HTERT RPE-1 (cell line): ENCODE results near the gene ACADM.
"Not testable (repeated sequence)": the region's sequence is repeated elsewhere in the genome, so short reads cannot be mapped to it uniquely, and the experiment has no call there.

Source experiments
- in situ Hi-C: fragments of 300-500 bp; cut with MboI; formaldehyde crosslinking; loops from 4 replicates; pipeline ENCODE4 v1.14.3; 2020; ENCODE audit warnings: low sequenced_read_pairs

The ACADM gene

DNA sequence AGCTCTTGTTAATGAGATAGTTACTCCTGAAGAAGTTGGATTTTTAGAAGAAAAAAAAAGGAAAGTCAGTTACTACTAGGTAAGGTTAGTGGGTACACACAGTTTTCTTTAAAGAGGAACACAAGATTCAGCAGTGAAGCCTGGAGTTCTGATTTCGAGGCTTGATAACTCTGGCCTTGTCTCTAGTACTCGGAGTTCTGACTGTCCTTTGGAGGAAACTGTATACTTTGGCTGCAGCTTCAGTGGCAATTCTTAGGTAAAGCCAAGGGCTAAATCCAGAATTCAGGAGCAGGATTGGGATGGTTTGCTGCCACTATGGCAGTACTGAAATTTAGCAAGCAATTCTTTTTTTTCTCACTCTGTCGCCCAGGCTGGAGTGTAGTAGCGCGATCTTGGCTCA lies 9.2 kb downstream of the ACADM start:
- in situ Hi-C loops = no loop called here

DNA sequence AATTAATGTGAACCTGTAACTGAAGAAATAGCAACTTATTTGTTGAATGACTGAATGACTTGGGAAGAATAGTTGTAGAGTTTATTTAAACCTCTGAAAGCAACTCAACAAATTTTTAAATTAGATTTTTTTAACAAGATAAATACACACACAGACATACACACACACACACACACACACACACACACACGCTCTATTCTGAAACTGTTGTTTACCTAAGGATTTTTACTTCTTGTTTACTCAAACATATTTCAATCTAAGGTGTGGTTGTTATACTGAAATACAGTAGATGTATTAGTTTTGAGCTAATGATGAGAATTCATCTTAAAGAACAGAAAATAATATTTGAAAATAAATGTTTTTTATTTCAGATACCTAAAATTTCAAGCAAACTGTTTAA lies 11.5 kb downstream of the ACADM start:
- in situ Hi-C loops = no loop called here

DNA sequence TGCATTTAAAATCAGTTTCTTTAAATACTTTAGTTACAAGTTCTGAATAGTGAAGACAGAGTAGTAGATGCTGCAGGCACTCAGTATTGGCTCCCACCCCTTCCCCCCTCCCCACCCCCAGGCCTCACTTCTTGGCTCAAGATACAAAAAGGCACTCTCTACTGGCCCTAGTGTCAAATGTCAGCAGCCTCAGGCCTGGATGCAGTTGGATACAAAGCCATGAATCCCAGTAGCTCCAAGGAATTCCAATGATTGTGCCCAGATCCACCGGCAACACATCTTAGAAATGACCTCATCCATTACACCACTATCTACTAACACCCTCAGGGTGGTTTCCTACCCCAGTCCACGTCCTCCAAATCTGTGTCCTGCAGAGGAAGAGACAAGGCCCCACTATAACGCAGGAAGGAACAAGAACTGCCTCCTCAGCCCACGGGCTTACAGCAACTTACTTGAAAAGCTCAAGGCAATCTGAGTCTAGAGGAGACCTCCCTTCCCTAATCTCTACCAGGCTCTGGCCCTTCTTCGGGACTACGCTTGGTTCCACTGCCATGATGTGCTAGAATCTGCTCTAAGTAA lies 17.6 kb downstream of the ACADM start:
- in situ Hi-C loops = no loop called here

DNA sequence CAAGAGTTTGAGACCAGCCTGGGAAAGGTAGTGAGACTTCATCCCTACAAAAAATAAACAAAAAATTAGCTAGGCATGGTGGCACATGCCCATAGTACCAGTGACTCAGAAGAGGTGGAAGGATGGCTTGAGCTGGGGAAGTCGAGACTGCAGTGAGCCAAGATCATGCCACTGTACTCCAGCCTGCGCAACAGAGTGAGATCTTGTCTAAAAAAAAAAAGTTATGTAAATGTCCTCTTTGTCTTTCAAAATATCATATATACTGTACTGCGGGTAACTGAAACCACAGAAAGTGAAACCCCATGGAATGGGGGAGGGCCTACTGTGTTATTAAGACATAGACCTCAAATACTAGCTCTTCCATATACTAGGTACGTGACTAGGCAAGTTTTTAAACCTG lies 20.8 kb downstream of the ACADM start:
- in situ Hi-C loops = no loop called here

DNA sequence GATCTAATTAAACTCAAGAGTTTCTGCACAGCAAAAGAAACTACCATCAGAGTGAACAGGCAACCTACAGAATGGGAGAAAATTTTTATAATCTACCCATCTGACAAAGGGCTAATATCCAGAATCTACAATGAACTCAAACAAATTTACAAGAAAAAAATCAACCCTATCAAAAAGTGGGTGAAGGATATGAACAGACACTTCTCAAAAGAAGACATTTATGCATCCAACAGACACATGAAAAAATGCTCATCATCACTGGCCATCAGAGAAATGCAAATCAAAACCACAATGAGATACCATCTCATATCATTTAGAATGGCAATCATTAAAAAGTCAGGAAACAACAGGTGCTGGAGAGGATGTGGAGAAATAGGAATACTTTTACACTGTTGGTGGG lies 32.7 kb downstream of the ACADM start:
- in situ Hi-C loops = not testable (repeated sequence)

DNA sequence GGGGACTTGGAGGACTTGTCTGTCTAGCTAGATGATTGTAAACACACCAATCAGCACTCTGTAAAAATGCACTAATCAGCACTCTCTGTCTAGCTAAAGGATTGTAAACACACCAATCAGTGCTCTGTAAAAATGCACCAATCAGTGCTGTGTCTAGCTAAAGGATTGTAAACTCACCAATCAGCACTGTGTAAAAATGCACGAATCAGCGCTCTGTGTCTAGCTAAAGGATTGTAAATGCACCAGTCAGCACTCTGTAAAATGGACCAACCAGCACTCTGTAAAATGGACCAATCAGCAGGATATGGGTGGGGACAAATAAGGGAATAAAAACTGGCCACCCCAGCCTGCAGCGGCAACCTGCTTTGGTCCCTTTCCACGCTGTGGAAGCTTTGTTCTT lies 34.0 kb downstream of the ACADM start:
- in situ Hi-C loops = not testable (repeated sequence)

DNA sequence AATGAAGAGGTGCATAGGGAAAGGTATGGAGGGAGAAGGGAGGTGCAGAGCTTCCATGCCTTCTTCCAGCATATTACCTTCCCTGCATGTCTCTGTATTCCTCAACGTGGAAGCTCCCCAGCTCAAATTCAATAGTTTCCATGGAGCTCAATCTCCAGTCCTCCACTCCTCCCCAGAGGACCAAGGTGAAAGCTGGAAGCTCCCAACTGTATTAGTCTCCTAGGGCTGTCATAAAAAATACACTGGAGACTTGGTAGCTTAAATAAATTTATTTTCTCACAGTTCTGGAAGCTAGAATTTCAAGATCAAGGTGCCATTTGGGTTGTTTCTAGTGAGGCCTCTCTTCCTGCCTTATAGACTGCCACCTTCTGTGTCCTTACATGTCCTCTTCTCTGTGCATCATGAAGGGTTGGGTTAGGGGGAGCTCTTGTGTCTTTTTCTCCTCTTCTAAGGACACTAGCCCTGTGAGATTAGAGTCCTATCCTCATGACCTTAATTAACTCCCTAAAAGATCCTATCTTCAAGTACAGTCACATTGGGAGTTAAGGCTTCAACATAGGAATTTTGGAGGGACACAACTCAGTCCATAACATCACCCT lies 39.6 kb downstream of the ACADM start:
- in situ Hi-C loops = no loop called here

DNA sequence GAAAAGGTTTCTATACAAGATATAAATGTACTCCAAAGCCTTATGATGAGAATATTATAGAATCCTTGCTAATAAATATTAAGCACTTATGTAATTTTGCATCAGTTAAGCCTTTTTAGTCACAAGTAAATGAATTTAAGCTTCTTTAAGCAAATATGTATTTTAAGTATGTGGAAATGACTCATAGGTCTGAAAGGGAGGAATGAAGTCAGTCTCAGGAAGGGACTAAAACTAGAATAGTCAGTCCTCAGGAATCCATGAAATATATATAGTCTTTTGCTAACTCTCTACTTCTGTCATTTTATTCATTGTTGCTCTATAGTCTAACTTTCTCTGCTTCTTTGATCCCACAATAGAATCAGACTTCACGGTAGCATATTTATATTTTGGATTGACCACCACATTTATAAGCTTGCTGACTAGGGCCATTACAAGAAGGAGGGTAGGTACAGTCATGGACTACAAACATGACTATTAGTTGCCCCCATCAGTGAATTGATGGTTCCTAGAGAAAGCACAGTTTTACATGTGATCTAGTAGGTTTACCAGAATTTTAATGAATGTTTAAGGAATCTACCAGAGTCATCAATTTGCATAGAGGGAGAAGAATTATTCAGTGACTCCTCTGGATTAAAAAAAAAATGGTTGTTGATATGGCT lies 41.3 kb downstream of the ACADM start:
- in situ Hi-C loops = no loop called here

DNA sequence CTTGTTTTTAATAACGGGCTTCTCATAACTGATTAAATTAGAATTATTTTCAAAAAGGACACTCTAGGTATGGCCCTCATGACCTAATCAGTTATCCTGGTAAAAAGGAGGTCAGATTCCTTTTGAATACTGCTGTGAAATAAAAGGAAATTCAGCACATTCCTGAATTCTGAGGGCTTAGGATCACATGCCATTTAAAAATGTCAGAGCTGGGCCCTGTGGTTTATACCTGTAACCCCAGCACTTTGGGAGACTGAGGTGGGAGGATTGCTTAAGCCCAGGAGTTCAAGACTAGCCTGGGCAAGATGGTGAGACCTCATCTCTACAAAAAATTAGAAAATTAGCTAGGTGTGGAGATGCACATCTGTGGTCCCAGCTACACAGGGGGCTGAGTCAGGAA lies 43.5 kb downstream of the ACADM start:
- in situ Hi-C loops = no loop called here

DNA sequence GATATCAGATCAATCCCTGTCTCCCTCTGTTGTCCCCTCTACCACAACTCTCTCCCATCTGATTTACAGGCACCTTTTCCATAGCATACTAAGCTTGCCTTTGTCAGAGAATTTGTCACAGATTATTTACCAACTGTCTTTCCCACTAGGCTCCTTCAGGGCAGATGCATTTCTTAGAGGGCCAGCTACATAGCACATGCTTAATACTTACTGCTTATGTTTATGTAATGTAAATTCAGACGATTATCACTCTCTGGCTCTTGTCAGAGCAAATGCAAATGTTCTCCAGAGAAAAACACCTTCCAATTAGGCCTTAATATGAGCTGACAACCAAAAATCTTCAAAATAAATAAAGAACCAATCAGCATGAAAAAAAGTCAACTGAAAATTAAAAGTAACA lies 46.3 kb downstream of the ACADM start:
- in situ Hi-C loops = no loop called here

DNA sequence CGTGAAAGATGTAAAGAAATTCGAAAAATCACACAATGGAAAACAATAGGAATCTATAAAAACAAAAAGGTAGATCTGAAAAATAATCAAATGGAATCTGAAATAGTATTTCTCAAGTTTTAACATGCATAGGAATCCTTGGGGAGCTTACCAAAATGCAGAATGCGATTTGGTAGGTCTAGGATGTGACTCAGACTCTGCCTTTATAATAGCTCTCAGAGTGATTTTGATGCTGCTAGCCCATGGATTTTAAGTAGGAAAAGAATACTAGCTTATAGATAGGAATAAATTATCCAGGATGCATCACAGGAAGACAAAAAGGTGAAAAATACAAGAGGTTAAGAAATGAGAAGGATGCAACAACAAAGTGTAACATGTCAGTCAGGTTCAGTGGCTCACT lies 47.5 kb downstream of the ACADM start:
- in situ Hi-C loops = no loop called here

DNA sequence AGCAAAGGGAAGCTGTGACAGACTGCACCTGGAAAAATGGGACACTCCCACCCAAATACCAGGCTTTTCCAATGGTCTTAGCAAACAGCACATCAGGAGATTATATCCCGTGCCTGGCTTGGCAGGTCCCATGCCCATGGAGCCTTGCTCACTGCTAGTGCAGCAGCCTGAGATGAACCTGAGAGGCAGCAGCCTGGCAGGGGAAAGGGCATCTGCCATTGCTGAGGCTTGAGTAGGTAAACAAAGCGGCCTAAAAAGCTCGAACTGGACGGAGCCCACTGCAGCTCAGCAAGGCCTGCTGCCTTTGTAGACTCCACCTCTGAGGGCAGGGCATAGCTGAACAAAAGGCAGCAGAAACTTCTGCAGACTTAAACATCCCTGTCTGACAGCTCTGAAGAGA lies 53.3 kb downstream of the ACADM start:
- in situ Hi-C loops = not testable (repeated sequence)

DNA sequence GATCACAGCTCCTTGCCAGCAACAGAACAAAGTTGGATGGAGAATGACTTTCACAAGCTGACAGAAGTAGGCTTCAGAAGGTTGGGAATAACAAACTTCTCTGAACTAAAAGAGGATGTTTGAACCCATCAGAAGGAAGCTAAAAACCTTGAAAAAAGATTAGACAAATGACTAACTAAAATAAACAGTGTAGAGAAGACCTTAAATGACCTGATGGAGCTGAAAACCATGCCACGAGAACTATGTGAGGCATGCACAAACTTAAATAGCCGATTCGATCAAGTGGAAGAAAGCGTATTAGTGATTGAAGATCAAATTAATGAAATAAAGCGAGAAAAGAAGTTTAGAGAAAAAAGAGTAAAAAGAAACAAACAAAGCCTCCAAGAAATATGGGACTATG lies 54.2 kb downstream of the ACADM start:
- in situ Hi-C loops = not testable (repeated sequence)

DNA sequence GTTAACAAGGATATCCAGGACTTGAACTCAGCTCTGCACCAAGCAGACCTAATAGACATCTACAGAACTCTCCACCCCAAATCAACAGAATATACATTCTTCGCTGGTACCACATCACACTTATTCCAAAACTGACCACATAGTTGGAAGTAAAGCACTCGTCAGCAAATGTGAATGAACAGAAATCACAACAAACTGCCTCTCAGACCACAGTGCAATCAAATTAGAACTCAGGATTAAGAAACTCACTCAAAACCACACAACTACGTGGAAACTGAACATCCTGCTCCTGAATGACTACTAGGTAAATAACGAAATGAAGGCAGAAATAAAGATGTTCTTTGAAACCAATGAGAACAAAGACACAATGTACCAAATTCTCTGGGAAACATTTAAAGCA lies 55.7 kb downstream of the ACADM start:
- in situ Hi-C loops = not testable (repeated sequence)

DNA sequence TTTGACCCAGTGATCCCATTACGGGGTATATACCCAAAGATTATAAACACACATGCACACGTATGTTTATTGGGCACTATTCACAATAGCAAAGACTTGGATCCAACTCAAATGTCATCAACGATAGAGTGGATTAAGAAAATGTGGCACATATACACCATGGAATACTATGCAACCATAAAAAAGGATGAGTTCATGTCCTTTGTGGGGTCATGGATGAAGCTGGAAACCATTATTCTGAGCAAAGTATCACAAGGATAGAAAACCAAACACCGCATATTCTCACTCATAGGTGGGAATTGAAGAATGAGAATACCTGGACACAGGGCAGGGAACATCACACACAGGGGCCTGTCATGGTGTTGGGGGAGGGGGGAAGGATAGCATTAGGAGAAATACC lies 59.4 kb downstream of the ACADM start:
- in situ Hi-C loops = not testable (repeated sequence)

DNA sequence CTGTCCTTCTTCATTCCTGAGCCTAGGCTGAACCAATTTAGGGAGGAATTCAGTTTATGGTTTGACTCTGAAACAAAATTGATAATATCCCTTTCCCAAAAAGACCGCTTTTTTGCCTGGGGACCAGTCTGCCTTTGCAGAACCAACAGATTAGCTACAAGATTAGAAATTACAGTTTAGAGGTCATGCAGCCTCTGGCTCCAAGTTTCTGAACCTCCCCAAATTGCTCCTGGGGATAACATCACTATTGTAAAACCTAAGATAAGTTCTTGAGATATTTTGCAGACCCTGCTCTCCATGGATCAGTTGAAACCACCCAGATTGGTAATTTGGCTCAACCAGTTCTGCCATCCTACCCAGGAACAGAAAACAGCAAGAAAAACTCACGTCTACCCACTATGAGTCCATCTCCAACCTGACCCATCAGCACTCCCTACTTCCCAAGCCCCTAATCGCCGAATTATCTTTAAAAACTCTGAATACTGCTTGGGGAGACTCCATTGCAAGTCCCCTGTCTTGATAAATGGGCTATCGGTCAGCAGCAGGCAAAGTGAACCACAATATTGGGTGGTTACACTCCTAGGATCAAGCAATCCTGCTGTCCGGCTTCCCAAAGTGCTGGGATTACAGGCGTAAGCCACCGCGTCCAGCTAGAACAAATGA lies 60.9 kb downstream of the ACADM start:
- in situ Hi-C loops = no loop called here

DNA sequence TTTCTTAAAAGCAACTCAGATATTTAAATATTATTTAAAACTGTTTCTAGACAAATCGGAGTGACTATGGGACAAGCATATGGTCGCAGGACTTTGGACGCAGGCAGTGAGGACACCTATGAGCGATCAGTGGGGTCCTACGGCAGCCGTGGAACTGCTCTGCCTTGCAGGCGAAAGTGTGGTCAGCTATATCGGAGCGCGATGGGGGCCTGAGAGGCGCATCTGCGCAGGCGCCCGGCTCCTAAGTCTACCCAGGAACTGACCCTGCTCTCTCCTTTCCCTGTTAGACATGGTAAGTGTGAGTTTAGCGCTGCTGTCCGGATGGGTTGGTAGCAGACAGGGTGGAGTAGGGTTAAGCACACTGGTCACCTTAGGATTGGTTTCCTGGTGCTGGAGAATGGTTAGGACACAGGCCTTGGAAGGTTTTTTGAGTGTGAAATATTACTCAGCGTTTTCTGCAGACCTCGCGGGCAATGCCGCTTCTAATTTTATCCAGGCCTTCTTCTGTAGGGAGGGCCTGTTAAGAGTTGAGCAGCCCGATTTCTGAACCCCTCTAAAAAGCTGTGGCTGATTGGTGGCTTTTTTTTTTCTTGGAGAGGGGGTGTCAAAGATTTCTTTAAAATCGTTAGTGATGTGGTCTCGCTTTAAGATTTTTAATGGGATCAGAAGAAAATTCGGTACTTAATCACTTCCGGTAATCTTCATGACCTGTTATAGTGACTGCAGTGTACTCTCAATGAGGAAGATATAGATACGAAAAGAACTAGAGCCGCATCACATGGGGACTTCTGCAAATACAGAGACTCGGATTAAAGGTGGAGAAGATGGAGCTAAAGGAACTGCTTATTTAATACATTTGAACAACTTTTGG lies 61.7 kb downstream of the ACADM start, which contains the start of gene RABGGTB:
RABGGTB (plus strand) TSS at position 274 of the 871 bp plus-strand sequence; CDS start at position 290, 16 bp downstream.
- in situ Hi-C loops = no loop called here

DNA sequence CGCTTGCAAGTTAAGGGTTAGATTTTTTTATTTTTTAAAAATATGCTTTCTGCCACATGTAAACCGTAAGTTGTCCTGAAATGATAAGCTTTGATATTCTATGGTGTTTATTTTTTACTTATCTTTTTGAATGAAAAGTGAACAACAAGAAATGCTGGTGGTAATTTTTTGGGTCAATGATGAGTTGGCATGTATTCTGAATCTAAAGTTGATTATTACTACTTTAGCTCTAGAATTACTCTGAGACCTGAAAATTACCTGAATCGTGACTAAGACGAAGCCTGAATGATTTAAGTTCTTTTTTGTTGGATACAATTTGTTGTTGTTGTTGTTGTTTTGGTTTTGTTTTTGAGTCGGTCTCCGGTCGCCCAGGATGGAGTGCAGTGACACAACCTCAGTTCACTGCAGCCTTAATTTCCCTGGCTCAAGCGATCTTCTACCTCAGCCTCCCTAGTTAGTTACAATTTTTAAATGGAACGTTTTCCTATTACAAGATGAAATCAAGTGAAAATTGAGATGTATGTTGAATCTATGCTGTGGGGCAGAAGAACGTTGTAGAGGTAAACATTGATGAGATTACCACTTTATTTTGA lies 62.5 kb downstream of the ACADM start:
- in situ Hi-C loops = no loop called here

DNA sequence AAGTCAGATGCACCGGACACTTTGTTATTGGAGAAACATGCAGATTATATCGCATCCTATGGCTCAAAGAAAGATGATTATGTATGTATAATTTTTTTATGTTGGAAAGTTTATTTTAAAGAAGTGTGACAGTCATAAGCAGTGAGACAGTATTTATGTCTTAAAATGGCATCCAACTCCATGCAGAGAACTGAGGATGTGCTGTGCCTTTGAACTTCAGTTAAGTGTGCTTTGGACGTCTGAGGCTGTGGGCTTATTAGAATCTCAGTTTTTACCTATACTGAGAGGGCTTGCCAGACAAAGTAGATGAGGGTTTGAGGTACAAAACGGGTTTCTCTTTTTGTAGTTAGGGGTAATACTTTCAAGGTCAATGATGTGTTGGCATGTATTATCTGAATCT lies 63.0 kb downstream of the ACADM start:
- in situ Hi-C loops = no loop called here

DNA sequence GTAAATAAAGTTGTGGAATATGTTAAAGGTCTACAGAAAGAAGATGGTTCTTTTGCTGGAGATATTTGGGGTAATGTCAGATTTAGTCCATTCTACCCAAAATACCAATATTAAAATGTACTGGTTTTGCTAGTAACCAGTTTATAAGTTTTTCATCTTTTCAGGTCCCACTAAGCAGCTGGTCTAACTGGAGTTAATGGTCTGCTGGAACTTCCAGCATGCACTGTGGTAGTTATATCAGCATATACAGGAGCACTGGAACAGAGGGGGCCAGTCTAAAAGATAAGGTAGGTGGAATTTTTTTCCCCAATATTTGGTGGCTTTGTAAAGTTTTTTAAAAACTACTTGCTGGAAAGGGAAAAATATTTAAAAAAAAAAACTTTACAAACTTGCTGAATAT lies 65.5 kb downstream of the ACADM start:
- in situ Hi-C loops = no loop called here

DNA sequence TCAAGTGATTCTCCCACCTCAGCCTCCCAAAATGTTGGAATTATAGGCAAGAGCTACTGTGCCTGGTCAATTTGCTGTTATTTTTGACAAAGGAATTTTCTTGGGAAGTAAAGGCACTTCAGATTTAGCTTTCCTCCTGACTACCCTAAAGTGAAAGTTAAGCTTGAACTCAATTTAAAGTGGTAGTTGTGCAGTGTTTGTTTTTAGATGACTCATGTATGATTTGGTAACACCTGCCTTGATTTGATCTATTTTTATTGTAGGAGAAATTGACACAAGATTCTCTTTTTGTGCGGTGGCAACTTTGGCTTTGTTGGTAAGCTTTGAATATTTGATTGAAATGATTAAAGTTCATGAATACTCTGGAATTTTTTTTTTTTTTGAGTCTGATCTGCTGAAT lies 66.5 kb downstream of the ACADM start:
- in situ Hi-C loops = no loop called here
